Neuronal stem cell (in vitro differentiated cells): ENCODE data around the gene PTPRH.

Source experiments
- DNase-seq: peaks from one replicate; pipeline ENCODE4 v3.0.0-alpha.2; 2013; ENCODE audit warnings: low spot score
- H2AFZ ChIP-seq: one replicate; pipeline ENCODE4 v1.6.1; 2013; ENCODE audit warnings: mild to moderate bottlenecking, low read length, inconsistent platforms
- H2AK5ac ChIP-seq: 2 replicates; pipeline ENCODE4 v1.6.1; 2013; ENCODE audit warnings: low read depth, mild to moderate bottlenecking, inconsistent platforms, low read length, moderate library complexity, mixed read lengths
- H2BK120ac ChIP-seq: 2 replicates; pipeline ENCODE4 v1.6.1; 2013; ENCODE audit warnings: low read depth, mild to moderate bottlenecking, inconsistent platforms, low read length, moderate library complexity, mixed read lengths
- H2BK12ac ChIP-seq: one replicate; pipeline ENCODE4 v1.6.1; 2013; ENCODE audit warnings: low read length, inconsistent platforms
- H2BK15ac ChIP-seq: 2 replicates; pipeline ENCODE4 v1.6.1; 2013; ENCODE audit warnings: mild to moderate bottlenecking, low read length, inconsistent platforms, mixed read lengths
- H2BK5ac ChIP-seq: one replicate; pipeline ENCODE4 v1.6.1; 2013; ENCODE audit warnings: inconsistent platforms, mild to moderate bottlenecking, low read length, moderate library complexity
- H3K14ac ChIP-seq: one replicate; pipeline ENCODE4 v1.6.1; 2013; ENCODE audit warnings: low read length, inconsistent platforms
- H3K18ac ChIP-seq: 2 replicates; pipeline ENCODE4 v1.6.1; 2013; ENCODE audit warnings: low read length, inconsistent platforms
- H3K23ac ChIP-seq: 2 replicates; pipeline ENCODE4 v1.6.1; 2013; ENCODE audit warnings: low read depth, mild to moderate bottlenecking, mixed read lengths, low read length, inconsistent platforms; ENCODE audit not compliant: poor library complexity
- H3K27ac ChIP-seq: replicated peaks from 3 replicates; pipeline ENCODE4 v1.5.1; 2013; ENCODE audit warnings: low read length, inconsistent platforms
- H3K27me3 ChIP-seq, 3 experiments: 2 replicates each; pipeline ENCODE4 v1.6.1; 2013; ENCODE audit warnings: low read length in 3 of 3, mild to moderate bottlenecking in 2 of 3, inconsistent platforms in 1 of 3, low read depth in 1 of 3, mixed read lengths in 1 of 3, moderate library complexity in 1 of 3; ENCODE audit not compliant: control insufficient read depth in 3 of 3, insufficient read depth in 3 of 3
- H3K36me3 ChIP-seq, 2 donors: replicated peaks in 1 of 2; 2 replicates each; pipeline ENCODE4 v1.6.1; 2013; ENCODE audit warnings: low read length in 2 of 2; ENCODE audit not compliant: control insufficient read depth in 2 of 2, insufficient read depth in 2 of 2
- H3K4ac ChIP-seq: 2 replicates; pipeline ENCODE4 v1.6.1; 2013; ENCODE audit warnings: inconsistent platforms, mild to moderate bottlenecking, low read length, moderate library complexity
- H3K4me1 ChIP-seq, 2 donors: 1 replicate in 1 of 2; 2 replicates in 1 of 2; pipeline ENCODE4 v1.6.1; 2013; ENCODE audit warnings: low read length in 2 of 2, low read depth in 1 of 2; ENCODE audit not compliant: control insufficient read depth in 2 of 2, insufficient read depth in 1 of 2
- H3K4me2 ChIP-seq: one replicate; pipeline ENCODE4 v1.6.1; 2013; ENCODE audit warnings: mild to moderate bottlenecking, low read length, inconsistent platforms; ENCODE audit not compliant: insufficient read depth, poor library complexity, severe bottlenecking
- H3K4me3 ChIP-seq, 2 donors: 2 replicates each; pipeline ENCODE4 v1.5.1; 2013; ENCODE audit warnings: low read length in 2 of 2, mild to moderate bottlenecking in 2 of 2, inconsistent platforms in 1 of 2, moderate library complexity in 1 of 2
- H3K79me1 ChIP-seq: one replicate; pipeline ENCODE4 v1.6.1; 2013; ENCODE audit warnings: low read depth, mild to moderate bottlenecking, inconsistent platforms, low read length, moderate library complexity
- H3K9ac ChIP-seq: one replicate; pipeline ENCODE4 v1.6.1; 2013; ENCODE audit warnings: mild to moderate bottlenecking, low read depth, low read length, inconsistent platforms; ENCODE audit not compliant: poor library complexity
- H3K9me3 ChIP-seq, 2 donors: replicated peaks in 1 of 2; 2 replicates each; pipeline versions ENCODE3 to v1.6.1; 2013; ENCODE audit warnings: low read length in 2 of 2, mild to moderate bottlenecking in 2 of 2, inconsistent platforms in 1 of 2, low read depth in 1 of 2, mixed read lengths in 1 of 2, moderate library complexity in 1 of 2; ENCODE audit not compliant: control insufficient read depth in 2 of 2, insufficient read depth in 1 of 2
- H4K8ac ChIP-seq: one replicate; pipeline ENCODE4 v1.6.1; 2013; ENCODE audit warnings: low read depth, mild to moderate bottlenecking, inconsistent platforms, low read length, moderate library complexity
- H4K91ac ChIP-seq: one replicate; pipeline ENCODE4 v1.6.1; 2013; ENCODE audit warnings: low read length, low read depth, mild to moderate bottlenecking, inconsistent platforms; ENCODE audit not compliant: poor library complexity
- WGBS, 2 donors: extraction: QIAGEN DNeasy Blood & Tissue Kit; methylation state at CpG; one replicate each; pipeline ENCODE4 v1.1.7; 2013; ENCODE audit warnings: missing lambda C conversion rate in 2 of 2, mixed read lengths in 1 of 2; ENCODE audit not compliant: insufficient read length in 2 of 2, insufficient replicate concordance in 1 of 2; ENCODE audit errors: extremely low coverage in 2 of 2; 5-methylcytosine and 5-hydroxymethylcytosine counted together

Gene PTPRH

DNA sequence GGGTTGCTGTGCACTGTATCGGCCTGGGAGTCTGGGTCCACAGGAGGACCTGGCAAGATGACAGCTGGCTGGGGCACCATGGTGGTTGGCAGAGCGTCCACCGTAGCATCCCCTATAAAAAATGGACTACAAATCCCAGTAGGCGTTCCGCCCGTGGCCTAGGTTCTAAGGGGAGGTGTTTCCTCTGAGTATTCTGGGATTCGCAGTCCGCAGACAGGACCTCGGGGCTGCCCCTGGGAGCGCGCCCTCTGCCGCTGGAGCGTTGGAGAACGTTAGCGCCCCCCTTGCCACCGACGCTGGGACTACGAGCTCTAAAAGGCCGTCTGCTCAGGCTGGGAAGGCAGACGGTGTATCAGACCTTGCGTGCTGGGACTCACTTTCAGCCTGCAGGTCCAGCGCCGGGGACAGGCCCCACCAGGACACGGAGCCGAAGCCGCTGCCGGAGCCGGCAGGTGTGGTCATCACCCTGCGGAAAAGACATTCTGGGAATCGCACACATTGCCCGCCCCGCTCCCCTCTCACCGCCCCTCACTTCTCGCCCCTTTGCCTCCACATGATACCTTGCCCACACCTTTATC, 43.3 kb downstream of the PTPRH start:
- Histone ChIP-seq H4K8ac (no peak overlapping the region), H3K27me3 (peaks cover 6 to 25% (median 16%) of the 10 kb centered on the region in 3 experiments), H3K23ac (peak overlapping the region; percentile 20), H3K14ac (no peak overlapping the region), H2BK12ac (no peak overlapping the region), H3K36me3 (no peaks in the 10 kb centered on the region), H2AFZ (peak overlapping the region; percentile 93), H4K91ac (no peak overlapping the region), H3K4me3 (peak overlapping the region; percentile 53 to 79), H2BK5ac (no peak overlapping the region), H3K27ac (no peak overlapping the region), H3K9ac (peak overlapping the region; percentile 45), H3K9me3 (peaks cover 0 to 1% of the 10 kb centered on the region in 2 donors), H3K4ac (no peak overlapping the region), H3K4me2 (peak overlapping the region; percentile 83), H3K18ac (no peak overlapping the region), H3K79me1 (no peaks in the 10 kb centered on the region), H3K4me1 (peaks cover 0 to 2% of the 10 kb centered on the region in 2 donors), H2BK15ac (no peak overlapping the region), H2AK5ac (no peak overlapping the region), H2BK120ac (no peak overlapping the region)
- peak; percentile 81 for DNase-seq
- no CpG with 5 or more reads among the region's 34 CpGs for WGBS, 2 donors

DNA sequence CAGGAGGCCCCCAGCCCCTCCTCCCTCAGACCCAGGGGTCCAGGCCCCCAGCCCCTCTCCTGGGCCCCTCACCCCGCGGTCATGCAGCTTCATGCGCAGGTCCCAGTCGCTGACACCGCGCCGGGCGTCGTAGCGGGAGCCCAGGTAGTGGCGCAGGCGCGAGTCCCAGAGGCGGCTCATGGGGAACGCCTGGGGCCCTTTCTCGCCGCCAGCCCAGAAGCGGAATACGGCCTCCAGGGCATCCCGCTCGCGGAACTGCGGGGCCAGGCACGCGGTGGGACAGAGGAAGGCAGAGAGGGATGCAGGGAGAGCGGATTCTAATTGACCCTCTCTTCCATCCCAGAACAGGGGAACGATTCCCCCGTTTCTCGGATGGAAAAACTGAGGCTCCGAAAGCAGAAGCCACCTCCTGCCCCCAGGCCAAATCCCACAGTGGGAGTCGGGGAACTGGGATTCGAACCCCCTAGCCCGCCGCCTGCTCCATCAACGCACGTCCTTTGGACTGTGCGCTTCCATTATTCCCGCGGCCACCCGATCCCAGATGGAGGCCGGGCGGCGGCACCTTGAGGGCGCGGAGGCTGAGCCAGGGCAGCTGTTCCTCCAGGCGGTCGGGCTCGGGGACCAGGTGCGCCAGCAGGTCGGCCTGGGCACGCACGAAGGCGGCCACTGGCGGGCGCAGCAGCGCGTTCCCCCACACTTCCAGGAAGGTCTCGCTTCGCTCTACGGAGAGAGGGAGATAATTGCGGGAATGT, 47.6 kb downstream of the PTPRH start:
- Histone ChIP-seq H3K4ac (no peak overlapping the region), H3K9me3 (peaks cover 0 to 2% of the 10 kb centered on the region in 2 donors), H3K14ac (no peak overlapping the region), H4K91ac (no peak overlapping the region), H2BK15ac (peak overlapping the region; percentile 99), H3K4me2 (no peak overlapping the region), H3K27ac (no peak overlapping the region), H3K4me1 (peaks cover 6 to 7% of the 10 kb centered on the region in 2 donors), H3K36me3 (no peaks in the 10 kb centered on the region), H3K4me3 (no peak overlapping the region), H3K27me3 (peaks cover 7 to 29% (median 22%) of the 10 kb centered on the region in 3 experiments), H2BK12ac (peak overlapping the region; percentile 53), H2BK5ac (no peak overlapping the region), H3K79me1 (no peaks in the 10 kb centered on the region), H2BK120ac (peak overlapping the region; percentile 81), H2AFZ (no peak overlapping the region), H3K18ac (peak overlapping the region; percentile 38), H2AK5ac (peak overlapping the region; percentile 94), H3K9ac (no peak overlapping the region), H3K23ac (no peak overlapping the region), H4K8ac (no peak overlapping the region)
- WGBS, 2 donors = no CpG with 5 or more reads among the region's 61 CpGs
- no peak for DNase-seq

DNA sequence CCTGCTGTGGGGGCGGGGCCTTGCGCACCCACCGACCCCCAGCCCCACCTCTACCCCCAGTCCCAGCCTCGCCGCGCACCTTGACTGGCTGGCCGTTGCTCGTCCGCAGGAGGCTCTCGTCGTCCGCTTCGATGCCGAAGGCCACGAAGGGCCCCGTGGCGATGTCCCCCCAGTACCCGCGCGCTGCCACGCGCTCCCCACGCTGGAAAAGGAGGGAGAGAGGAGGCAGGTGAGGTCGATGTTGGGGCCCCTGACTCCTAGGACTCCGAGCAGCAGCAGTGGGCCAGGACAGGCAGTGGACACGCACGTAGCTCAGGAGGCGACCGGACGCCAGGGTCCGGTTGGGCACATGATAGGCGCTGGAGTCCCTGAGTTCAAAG, 48.3 kb downstream of the PTPRH start:
- Histone ChIP-seq H3K14ac (peak overlapping the region; percentile 21), H3K4ac (peak overlapping the region; percentile 93), H4K8ac (peak overlapping the region; percentile 72), H3K27ac (no peak overlapping the region), H4K91ac (no peak overlapping the region), H2AK5ac (peak overlapping the region; percentile 99), H3K27me3 (peaks cover 7 to 33% (median 22%) of the 10 kb centered on the region in 3 experiments), H2AFZ (peak overlapping the region; percentile 45), H3K4me2 (peak overlapping the region; percentile 23), H3K36me3 (no peaks in the 10 kb centered on the region), H2BK5ac (peak overlapping the region; percentile 82), H3K4me3 (no peak overlapping the region), H3K23ac (peak overlapping the region; percentile 10), H3K79me1 (no peaks in the 10 kb centered on the region), H3K4me1 (peaks cover 6 to 7% of the 10 kb centered on the region in 2 donors), H3K18ac (peak overlapping the region; percentile 93), H3K9me3 (peaks cover 0 to 2% of the 10 kb centered on the region in 2 donors), H2BK120ac (no peak overlapping the region), H2BK12ac (no peak overlapping the region), H3K9ac (peak overlapping the region; percentile 30), H2BK15ac (peak overlapping the region; percentile 99)
- DNase-seq = no peak
- WGBS, 2 donors = no CpG with 5 or more reads among the region's 32 CpGs
